KBM-7 (cell line): ENCODE measurements around the gene PAXX.

Experiments
- DNase-seq: peaks from one replicate; pipeline ENCODE4 v3.0.0-alpha.2; 2015
- in situ Hi-C: fragments of 300-500 bp; cut with MboI; formaldehyde crosslinking; loops from 2 replicates; pipeline ENCODE4 v1.14.3; 2020; ENCODE audit warnings: low sequenced_read_pairs, low pct_unique_long_range_greater_than_20kb, mixed read lengths

The PAXX gene

GRCh38 chr9:137037483-137037882 is 45.3 kb downstream of the PAXX start:
- in situ Hi-C loops = no loop called here
- DNase-seq = no peak

GRCh38 chr9:137038916-137039315 is 46.7 kb downstream of the PAXX start:
- in situ Hi-C loops = no loop called here
- no peak for DNase-seq

DNA sequence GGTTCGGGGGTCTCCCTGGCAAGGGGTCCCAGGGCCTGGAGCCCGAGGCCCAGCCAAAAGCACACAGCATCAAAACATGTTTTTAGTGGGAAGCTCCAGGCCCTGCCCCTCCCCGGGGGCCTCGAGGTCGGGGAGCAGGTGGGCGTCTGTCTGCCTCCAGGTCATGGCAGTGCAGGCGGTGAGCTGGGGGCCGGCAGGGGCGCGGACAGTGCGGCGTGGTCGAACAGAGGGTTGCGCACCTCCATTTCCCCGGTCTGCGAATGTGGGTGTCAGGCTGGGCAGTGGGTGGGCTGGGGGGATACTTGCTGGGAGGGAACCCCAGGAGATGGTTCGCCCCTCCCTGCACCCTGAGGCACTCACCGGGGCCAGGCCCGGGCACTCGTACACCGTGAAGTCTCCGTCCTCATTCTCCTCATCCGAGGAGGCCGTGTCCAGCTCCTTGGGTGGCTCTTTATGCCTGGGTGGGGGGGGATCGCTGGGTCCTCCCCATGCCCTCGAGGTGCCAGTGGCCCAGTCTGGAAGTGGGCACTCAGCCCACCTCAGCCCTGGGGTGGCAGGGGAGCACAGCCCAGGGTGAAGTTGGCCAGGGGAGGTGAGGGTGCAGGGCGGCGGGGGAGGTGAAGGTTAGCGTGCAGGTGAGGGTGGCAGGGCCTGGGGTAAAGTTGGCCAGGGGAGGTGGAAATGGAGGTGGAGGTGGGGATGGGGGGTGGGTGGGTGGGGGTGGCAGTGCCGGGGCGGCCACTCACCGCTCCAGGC is 47.6 kb downstream of the PAXX start:
- DNase-seq = no peak
- in situ Hi-C loops = no loop called here

DNA sequence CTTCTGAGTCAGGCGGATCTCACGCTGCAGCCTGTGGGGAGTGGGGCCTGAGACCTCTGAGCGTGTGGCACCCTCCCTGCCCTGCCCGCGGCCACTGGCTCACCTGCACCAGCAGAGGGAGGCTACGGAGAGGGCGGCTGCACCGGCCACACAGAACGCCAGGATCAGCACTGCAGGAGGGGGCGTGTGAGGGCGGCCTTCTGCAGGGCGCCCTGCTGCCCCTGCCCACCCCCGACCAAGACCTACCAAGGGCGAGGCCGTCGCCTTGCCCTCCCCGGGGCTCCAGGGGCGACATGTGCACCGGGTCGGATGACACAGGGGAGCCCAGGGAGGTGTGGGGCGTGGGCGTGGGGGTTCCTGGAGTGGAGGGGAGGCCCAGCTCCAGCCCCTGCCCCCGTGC is 48.3 kb downstream of the PAXX start:
- in situ Hi-C loops = no loop called here
- DNase-seq = no peak

DNA sequence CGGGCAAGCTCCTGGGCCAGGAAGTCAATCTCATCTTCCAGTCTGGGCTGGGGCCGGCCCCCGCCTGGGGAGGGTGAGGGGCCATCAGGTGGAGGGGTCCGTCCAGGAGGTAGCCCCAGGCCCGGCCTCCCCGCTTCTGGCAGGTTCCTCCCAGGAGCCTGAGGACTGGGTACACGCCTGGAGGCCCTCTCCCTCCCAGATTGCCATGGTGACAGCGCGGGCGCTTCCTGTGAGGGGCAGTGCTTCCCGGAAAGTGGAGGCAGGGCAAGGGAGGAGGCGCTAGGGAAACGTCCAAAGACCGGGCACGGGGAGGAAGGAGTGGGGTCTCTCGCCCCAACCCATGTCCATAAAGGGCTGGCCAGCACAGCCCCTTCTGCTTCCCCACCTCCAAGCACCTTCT is 48.9 kb downstream of the PAXX start:
- DNase-seq = no peak
- in situ Hi-C loops = no loop called here

DNA sequence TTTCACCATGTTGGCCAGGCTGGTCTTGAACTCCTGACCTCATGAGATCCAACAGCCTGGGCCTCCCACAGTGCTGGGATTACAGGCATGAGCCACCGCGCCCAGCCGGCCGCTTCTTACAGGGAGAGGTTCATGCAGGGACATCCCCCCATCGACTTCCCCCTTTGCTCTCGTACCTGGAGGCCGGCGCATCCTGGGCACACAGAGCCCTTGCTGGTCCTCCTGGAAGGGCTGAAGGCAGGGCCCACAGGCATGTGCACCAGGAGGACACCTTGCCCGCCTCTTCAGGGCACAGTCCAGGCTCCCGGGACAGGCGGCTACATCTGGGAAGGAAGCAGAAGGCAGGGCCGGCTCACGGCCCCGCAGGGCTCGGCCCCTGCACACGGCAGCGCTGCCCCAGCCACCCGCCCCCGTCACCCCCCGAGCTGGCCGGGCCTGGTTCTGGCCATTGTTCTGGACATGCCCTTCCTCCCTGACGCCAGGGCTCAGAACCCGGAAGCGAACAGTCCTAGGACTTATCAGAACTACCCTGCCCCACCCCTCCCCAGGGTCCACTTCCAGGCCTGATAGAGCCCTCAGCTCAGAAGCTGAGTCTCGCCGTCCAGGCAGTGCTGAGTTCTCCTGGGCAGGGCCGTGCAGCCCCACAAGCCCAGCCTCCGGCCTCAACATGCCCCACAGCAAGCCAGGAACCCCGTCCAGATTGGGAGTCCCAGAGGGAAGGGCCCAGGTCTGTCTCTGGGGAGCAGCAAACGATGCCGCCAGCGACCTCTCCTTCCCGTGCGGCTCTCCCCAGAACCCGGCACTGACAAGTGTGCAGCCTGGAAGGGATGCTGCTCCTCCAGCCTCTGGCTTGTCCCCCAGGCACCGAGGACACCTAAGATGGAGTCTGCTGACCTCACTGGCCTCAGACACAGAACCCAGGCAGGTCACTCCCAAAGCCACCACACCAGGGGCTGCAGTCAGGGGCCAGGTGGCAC is 50.8 kb downstream of the PAXX start:
- in situ Hi-C loops = no loop called here
- no peak for DNase-seq
